ENCODE measurements around the gene MPC1. TPM values are rescaled to one million over a fixed set of nuclear protein-coding genes. Genes with fewer than 3 reads are reported as not detected.
"Not testable (repeated sequence)": the region's sequence is repeated elsewhere in the genome, so short reads cannot be mapped to it uniquely, and the experiment has no call there.

Gene MPC1
- total RNA-seq, 1 experiment from 2014 or later, result 41.3 TPM

- DNase-seq (ENCODE audit: low spot score), result not testable (repeated sequence)
Measured at GRCh38 chr6:166345672-166346071, 37.1 kb downstream of the MPC1 start.

DNA sequence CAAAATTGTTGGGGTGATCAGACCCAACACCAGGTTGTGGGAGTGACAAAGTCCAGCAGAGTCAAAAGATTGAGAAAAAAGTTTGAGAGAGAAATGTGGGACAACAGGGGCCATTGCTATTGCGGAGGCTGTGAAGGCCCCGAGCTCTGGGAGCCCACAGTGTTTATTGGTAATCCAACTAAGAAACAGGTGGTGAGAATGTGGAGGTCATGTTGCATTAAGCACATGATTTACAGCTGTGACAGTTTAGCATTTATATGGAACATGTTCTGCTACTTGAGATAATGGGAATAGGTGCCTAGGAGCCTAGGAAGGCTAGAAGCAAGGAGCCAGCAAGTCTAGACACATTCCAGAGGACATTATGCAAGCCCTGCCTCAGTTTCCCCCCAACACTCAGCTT is 37.8 kb downstream of the MPC1 start:
- not testable (repeated sequence) for DNase-seq (ENCODE audit: low spot score)

DNA sequence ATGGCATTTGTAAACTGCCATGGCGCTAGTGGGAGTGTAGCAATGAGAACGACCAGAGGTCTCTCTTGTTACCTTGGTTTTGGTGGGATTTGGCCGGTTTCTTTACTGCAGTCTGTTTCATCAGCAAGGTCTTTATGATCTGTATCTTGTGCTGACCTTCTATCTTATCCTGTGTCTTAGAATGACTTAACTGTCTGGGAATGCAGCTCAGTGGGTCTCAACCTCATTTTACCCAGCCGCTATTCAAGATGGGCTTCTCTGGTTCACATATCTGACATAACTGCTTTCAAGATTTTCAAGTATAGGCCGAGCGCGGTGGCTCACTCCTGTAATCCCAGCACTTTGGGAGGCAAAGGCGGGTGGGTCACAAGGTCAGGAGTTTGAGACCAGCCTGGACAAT is 38.5 kb downstream of the MPC1 start:
- DNase-seq (ENCODE audit: low spot score), result no peak

GRCh38 chr6:166343150-166343487 is 39.6 kb downstream of the MPC1 start:
- no peak for DNase-seq (ENCODE audit: low spot score)

DNA sequence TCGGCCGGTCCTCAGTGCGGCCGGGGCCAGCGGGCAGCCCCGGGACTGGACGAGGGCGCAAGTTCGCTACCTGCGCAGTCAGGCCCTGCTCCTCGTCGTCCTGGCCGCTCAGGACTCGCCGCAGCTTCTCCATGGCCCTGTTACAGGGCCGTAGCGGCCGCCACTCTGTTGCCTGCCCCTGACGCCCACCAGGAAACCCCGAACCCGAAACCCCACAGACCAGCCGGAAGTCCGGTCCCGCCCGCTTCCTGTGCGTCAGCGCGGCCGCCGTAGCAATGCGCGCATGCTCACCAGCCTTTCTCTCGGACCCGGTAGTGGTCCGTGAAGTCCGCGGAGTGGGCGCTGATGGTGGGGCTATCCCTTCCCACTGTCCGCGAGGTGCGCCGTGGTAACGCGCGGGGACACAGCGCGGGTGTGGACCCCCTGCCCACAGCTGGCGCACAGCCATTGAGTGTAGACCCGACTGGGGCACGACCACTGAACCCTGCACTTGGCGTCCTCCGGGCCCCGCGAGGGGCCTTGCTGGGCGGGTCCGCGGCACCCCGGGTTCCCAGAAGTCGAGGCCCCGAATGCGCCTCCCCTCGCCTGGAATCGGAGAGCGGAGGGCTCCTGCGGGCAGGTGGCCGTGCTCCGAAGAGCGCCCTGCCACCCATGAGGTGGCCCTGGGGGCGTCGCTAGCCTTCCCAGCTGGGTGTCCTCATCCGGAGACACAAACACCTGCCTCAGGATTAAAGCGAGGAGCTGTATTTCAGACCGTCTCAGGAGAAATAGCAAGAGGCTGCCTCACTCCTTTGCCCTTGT is 40.2 kb downstream of the MPC1 start, which contains the start of gene SFT2D1:
TSS of gene SFT2D1 (minus strand) at position 197 of the 801 bp plus-strand sequence. CDS start at position 133, 64 bp downstream.
- peak; percentile 73 for DNase-seq (ENCODE audit: low spot score)

DNA sequence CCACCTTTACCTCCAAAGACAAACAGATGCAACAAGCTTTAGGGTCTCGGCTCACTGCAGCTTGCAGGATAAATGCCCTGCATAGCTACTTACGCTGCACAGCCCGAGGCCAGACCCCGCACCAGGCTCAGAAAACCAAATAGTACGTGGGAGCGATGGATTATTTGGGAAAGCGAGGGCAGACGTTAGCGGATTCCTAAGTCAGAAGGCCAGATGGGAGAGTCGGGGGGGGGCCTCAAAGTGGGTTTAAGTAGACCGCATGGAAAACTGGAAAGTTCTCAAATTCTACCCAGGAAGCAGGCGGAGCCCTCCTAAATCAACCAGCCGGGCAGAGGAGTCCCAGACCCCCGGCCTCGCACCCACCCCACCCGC is 40.8 kb downstream of the MPC1 start:
- DNase-seq (ENCODE audit: low spot score), result peak; percentile 19

DNA sequence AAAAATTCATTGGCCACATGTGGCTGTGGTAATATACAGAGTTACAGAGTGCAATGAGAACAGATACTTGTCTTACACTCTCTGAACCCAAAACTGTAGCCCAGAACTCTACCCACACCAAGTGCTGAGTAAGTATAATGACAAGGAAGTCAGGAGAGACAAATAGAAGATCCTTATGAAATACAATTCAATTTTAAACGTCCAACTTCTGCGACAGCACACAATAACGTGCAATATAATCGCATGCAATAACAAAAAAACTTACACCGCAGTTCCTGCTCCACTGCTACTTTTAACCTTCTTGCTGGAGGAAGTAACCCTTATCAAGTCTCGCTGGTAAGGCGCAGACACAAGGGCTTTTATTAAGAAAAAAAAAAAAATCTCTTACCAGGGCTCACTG is 41.3 kb downstream of the MPC1 start:
- no peak for DNase-seq (ENCODE audit: low spot score)

DNA sequence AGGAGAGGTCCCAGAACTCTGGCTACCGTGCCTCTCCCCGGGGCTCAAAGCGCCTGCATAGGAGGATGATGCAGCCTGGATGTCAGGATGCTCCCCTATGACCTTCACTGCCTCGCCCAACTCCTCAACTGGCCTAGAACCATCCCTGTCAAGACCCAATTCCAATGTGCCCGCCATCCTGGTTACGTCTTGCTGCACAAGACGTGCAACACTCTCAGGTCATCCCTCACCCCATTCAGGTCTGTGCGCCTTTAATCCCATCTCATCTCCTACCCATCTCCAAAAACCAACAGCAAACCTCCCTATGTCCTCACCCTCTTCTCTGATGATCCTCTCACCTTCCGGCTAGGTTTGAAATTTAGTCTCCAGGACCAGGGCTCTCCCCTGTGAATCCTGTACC is 43.9 kb downstream of the MPC1 start:
- DNase-seq (ENCODE audit: low spot score), result no peak

DNA sequence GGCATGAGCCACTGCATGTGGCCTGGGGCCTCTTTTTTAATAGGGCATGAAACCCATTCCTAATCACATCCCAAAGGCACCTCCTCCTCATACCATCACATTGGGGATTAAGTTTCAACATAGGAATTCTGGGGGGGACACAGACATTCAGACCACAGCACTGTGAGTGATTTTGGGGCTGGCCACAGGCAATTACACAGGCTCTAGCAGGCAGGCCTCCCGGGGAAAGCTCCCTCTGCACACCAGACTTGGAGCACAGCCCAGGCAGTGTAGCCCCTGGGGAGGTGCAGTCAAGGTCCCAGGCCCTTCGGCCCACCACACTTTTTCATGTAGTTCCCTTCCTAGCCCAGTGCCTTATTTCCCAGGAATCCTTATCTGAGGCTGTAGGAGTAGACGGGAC is 45.9 kb downstream of the MPC1 start:
- DNase-seq (ENCODE audit: low spot score), result no peak

- no peak for DNase-seq (ENCODE audit: low spot score)
Measured at GRCh38 chr6:166335378-166336302, 47.1 kb downstream of the MPC1 start.

DNA sequence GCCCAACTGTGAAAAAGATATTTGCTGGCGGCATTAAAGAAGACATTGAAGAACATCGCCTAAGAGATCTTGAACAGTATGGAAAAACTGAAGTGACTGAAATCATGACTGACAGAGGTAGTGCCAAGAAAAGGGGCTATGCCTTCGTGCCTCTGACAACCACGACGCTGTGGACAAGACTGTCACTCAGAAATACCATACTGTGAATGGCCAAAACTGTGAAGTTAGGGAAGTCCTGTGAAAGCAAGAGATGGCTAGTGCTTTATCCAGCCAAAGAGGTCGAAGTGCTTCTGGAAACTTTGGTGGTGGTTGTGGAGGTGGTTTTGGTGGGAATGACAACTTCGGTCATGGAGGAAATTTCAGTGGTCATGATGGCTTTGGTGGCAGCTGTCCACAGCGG is 47.9 kb downstream of the MPC1 start:
- no peak for DNase-seq (ENCODE audit: low spot score)

DNA sequence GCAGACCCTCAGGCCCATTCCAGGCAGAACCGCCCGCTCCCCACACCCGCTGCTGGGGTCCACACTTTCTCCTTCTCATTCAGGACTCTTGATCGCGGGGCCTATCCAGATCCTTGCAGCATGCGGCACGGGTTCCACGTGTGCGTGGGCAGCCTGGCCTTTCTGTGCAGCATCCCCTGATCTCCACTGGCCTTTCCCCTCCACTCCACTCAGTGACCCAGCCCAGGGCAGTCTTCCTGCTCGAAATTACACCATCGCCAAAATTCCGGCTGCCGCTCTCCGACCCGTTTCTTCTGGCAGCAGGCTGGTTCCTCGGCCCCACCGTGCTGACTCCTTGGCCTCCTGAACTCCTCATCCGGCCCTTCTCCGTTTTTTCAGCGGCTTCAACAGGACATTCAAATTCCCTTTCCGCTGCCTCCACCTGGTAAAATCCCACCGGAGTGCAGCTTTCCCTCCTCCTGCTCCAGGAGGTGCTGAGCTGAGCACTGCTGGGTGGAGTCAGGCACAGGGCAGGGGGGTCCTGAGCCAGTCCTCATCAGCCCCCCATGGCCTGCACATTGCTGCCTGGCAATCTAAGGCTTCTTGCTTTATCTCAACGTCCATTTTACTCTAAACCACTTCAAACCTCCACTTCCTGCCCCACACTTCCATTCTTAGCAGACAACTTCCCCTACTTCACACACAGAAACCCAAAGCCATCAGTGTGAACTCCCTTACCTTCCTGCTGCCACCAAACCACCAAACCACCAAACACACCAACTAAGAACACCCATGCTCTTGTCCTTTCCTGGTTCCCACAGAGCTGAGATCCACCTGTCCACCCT is 49.4 kb downstream of the MPC1 start:
- DNase-seq (ENCODE audit: low spot score), result no peak

DNA sequence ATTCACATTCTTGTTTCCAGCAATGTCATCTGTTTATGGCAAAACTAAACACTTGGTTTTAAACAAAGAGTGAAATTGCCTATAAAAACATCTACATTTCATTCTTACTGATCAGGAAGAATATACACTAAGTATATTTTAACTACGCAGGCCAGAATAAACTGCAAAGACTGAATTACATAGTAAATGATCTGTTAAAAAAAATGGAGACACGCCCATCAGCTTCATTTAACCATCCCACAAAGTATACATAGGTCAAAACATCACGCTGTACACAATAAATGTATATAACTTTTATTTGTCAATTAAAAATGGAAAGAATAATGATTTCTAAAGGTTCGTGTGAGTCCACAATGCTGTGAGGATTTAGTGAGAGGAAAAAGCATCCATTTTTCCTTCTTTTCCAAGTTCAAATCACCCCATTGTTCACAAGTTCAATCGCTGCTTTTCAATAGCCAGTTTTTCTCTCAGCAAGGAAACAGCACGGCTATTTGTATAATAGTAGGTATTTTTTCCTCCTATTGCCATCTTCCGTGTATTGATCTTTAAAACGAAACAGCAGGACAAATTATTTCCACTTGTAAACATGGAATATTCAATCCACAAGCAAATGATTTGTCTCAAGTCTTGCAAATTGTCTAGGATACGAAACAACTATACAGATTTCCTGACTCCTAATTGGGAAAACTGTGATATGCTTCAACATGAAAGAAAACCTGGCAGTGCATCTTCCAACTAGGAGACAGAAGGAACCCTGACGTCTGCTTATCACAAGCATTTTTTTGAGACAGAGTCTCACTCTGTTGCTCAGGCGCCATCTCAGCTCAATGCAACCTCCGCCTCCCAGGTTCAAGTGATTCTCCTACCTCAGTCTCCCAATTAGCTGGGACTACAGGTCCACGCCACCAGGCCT is 51.0 kb downstream of the MPC1 start:
- DNase-seq (ENCODE audit: low spot score), result no peak

DNA sequence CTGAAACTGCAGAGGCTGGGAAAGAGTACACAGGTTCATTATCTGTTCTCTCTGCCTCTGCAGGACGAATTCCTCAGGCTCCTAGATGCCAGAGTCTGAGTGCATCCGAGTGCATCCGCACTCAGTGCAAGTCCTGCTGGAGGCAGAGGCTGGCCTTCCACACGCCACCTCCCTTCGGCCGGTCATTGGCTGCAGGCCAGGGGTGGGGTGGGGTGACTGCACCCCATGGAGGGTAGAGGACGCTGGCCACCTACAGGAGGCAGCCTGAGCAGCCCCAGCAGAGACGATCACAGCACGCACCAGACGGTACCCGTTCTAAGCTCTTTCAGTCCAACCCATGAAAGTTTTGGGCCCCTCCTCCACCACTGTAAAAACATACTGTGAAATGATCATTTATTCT is 52.1 kb downstream of the MPC1 start:
- peak; percentile 79 for DNase-seq (ENCODE audit: low spot score)

DNA sequence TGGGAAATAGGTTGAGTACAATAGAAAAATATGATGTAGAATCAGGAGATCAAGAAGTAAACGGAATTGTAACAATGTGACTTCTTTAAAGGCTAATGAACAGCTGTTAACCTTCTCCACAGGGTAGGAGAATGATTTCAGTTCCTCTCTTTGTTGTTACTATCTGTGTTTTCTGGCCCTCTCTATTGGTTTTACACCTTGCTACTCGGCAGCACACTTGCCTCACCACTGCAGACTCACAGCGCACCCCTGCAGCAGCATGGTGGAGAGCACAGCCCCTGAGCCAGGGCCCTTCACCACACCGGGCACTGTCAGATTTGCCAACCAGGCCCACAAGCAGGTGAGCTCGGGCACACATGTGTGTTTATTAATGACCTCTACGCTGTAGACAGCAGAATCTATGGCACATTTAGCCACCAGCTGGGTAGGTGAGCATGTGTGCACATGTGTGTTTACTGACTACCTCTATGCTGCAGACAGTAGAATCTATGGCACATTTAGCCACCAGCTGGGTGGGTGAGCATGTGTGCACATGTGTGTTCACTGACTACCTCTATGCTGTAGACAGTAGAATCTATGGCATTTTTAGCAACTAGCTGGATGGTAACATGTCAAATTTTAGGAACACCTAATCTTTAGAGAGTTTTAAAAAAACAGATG is 57.2 kb downstream of the MPC1 start:
- no peak for DNase-seq (ENCODE audit: low spot score)

- DNase-seq (ENCODE audit: low spot score), result no peak
Measured at GRCh38 chr6:166323395-166323794, 59.3 kb downstream of the MPC1 start.

GRCh38 chr6:166318649-166319600 is 63.8 kb downstream of the MPC1 start:
- DNase-seq (ENCODE audit: low spot score), result peak; percentile 21

DNA sequence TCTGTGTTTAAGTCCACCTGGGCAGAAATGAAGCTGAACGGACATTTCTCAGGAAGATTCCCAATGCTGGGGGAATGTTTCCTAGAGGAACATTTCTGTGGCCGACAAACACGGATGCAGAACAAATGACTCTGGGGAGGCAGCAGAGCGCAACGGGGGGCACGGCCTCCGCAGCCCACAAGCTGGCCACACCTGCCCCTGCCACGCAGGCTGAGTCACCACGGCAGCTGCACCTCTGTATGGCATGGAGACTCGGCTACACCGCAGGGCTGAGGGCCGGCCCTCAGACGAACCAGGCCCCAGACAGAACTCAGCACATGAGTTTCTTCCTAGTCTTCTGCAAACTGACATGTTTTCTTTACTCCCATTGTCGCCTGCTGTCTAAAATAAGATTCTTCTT is 64.5 kb downstream of the MPC1 start:
- DNase-seq (ENCODE audit: low spot score), result no peak
